Measurements from ENCODE around the gene SASH1.

SASH1 gene

GRCh38 chr6:148455674-148456558 lies 113.3 kb downstream of the SASH1 start:
- ChIA-PET POLR2A (interaction anchor here (0.7 kb wide), 1 partner anchor 204 kb away, joined by 3 read pairs; no protein-coding TSS in a partner anchor), CTCF (interaction anchor here (0.6 to 1.2 kb wide), 4 partner anchors 15 to 1017 kb away, joined by 3 to 5 read pairs (median 4); no protein-coding TSS in a partner anchor)
- TF ChIP-seq ZNF366 (tag by site-specific recombination; conservative IDR thresholded peaks at IDR 0.05): no peak
- no peak for TF ChIP-seq ZNF707 (tag by site-specific recombination; IDR thresholded peaks at IDR 0.05)
- no peak for TF ChIP-seq TRIM28 (IDR thresholded peaks at IDR 0.05; ENCODE audit: borderline replicate concordance, low read length)
- no peak for TF ChIP-seq ZNF692 (tag by site-specific recombination; IDR thresholded peaks at IDR 0.05)
- no peak for TF ChIP-seq PRDM2 (tag by site-specific recombination; IDR thresholded peaks at IDR 0.05; ENCODE audit: borderline replicate concordance)
- TF ChIP-seq ZNF311 (tag by site-specific recombination; IDR thresholded peaks at IDR 0.05; ENCODE audit: borderline replicate concordance): no peak
- TF ChIP-seq GLIS1 (tag by site-specific recombination; IDR thresholded peaks at IDR 0.05): no peak
- TF ChIP-seq ZNF585B (tag by site-specific recombination; IDR thresholded peaks at IDR 0.05): no peak
- no peak for TF ChIP-seq PRDM4 (tag by site-specific recombination; IDR thresholded peaks at IDR 0.05)
- no peak for TF ChIP-seq ZNF514 (tag by site-specific recombination; IDR thresholded peaks at IDR 0.05)
- no peak for TF ChIP-seq ZNF324 (tag by site-specific recombination; IDR thresholded peaks at IDR 0.05)
- Histone ChIP-seq H3K9me3 (ENCODE audit: control insufficient read depth, insufficient read depth, low read depth, low read length) (no peaks in the 10 kb centered on the region), H3K4me3 (ENCODE audit: low read depth, low read length) (no peak overlapping the region), H3K27ac (ENCODE audit: extremely low read depth, low read depth, low read length) (no peak overlapping the region), H3K36me3 (ENCODE audit: control insufficient read depth in 2 of 2, insufficient read depth in 1 of 2, low read length in 2 of 2) (peaks cover 0 to 5% of the 10 kb centered on the region in 2 experiments; a peak in 1 of 3 replicates), H3K4me1 (ENCODE audit: control insufficient read depth, insufficient read depth, low read length) (no peaks in the 10 kb centered on the region)

- Histone ChIP-seq H3K4me1 (ENCODE audit: control insufficient read depth, insufficient read depth, low read length) (no peaks in the 10 kb centered on the region), H3K27ac (ENCODE audit: extremely low read depth, low read depth, low read length) (no peak overlapping the region), H3K36me3 (ENCODE audit: control insufficient read depth in 2 of 2, insufficient read depth in 1 of 2, low read length in 2 of 2) (peaks cover 0 to 5% of the 10 kb centered on the region in 2 experiments; a peak in 1 of 3 replicates), H3K9me3 (ENCODE audit: control insufficient read depth, insufficient read depth, low read depth, low read length) (no peaks in the 10 kb centered on the region), H3K4me3 (ENCODE audit: low read depth, low read length) (no peak overlapping the region)
- ChIA-PET POLR2A (interaction anchor here (0.6 to 0.7 kb wide), 2 partner anchors 116 to 205 kb away, joined by 3 to 5 read pairs; no protein-coding TSS in a partner anchor), CTCF (interaction anchor here (0.6 to 1.2 kb wide), 3 partner anchors 41 to 280 kb away, joined by 3 to 5 read pairs (median 3); no protein-coding TSS in a partner anchor)
- TF ChIP-seq ZNF488 (tag by site-specific recombination; IDR thresholded peaks at IDR 0.05) (no peak), ZBTB44 (tag by site-specific recombination; IDR thresholded peaks at IDR 0.05) (no peak), ZNF138 (tag by site-specific recombination; IDR thresholded peaks at IDR 0.05; ENCODE audit: borderline replicate concordance) (no peak), ZNF514 (tag by site-specific recombination; IDR thresholded peaks at IDR 0.05) (no peak), ZNF610 (tag by site-specific recombination; IDR thresholded peaks at IDR 0.05; ENCODE audit: borderline replicate concordance) (no peak)
These were observed 114.7 kb downstream of the SASH1 start for GRCh38 chr6:148457137-148457842.

All from HEK293 (cell line).